ENCODE results near the gene SLC16A11. TPM values are rescaled to one million over a fixed set of nuclear protein-coding genes. Genes with fewer than 3 reads are reported as not detected.

Gene SLC16A11
- total RNA-seq, 1 donor from 2014 or later = 3.9 TPM

- H3K4me1 Mint-ChIP-seq (ENCODE audit: unreplicated experiment) = no peaks in the 10 kb centered on the region
- no peak for DNase-seq (ENCODE audit: extremely low spot score, unreplicated experiment)
- H3K4me3 Mint-ChIP-seq = no peak overlapping the region
- no peaks in the 10 kb centered on the region for H3K9me3 Mint-ChIP-seq
- H3K27ac Mint-ChIP-seq = no peak overlapping the region
- no peak for TF ChIP-seq CTCF (conservative IDR thresholded peaks at IDR 0.05)
- H3K27me3 Mint-ChIP-seq = peaks cover 13% of the 10 kb centered on the region
- no peaks in the 10 kb centered on the region for H3K36me3 Mint-ChIP-seq
Measured at GRCh38 chr17:7080456-7081041, 36.7 kb upstream of the SLC16A11 start.

- Mint-ChIP-seq H3K4me1 (ENCODE audit: unreplicated experiment) (no peaks in the 10 kb centered on the region), H3K9me3 (no peaks in the 10 kb centered on the region), H3K27me3 (peaks cover 13% of the 10 kb centered on the region), H3K4me3 (no peak within 1 kb of the TSS), H3K27ac (no peak within 1 kb of the TSS), H3K36me3 (no peaks in the 10 kb centered on the region)
- TF ChIP-seq CTCF (conservative IDR thresholded peaks at IDR 0.05) = no peak
- DNase-seq (ENCODE audit: extremely low spot score, unreplicated experiment) = no peak
Measured at GRCh38 chr17:7079581-7080455, 35.9 kb upstream of the SLC16A11 start, which contains the start of gene CLEC10A. CLEC10A (minus strand) TSS chr17:7080251; CDS start chr17:7078812, 1,439 bp downstream.

- Mint-ChIP-seq H3K27ac (no peak overlapping the region), H3K9me3 (no peaks in the 10 kb centered on the region), H3K36me3 (no peaks in the 10 kb centered on the region), H3K27me3 (peaks cover 13% of the 10 kb centered on the region), H3K4me1 (ENCODE audit: unreplicated experiment) (no peaks in the 10 kb centered on the region), H3K4me3 (no peak overlapping the region)
- no peak for DNase-seq (ENCODE audit: extremely low spot score, unreplicated experiment)
- no peak for TF ChIP-seq CTCF (conservative IDR thresholded peaks at IDR 0.05)
Measured at GRCh38 chr17:7078711-7079110, 34.8 kb upstream of the SLC16A11 start.

GRCh38 chr17:7077911-7078546 is 34.1 kb upstream of the SLC16A11 start:
- H3K4me3 Mint-ChIP-seq = no peak overlapping the region
- H3K36me3 Mint-ChIP-seq = no peaks in the 10 kb centered on the region
- H3K4me1 Mint-ChIP-seq (ENCODE audit: unreplicated experiment) = no peaks in the 10 kb centered on the region
- H3K27ac Mint-ChIP-seq = no peak overlapping the region
- no peak for DNase-seq (ENCODE audit: extremely low spot score, unreplicated experiment)
- no peaks in the 10 kb centered on the region for H3K9me3 Mint-ChIP-seq
- peaks cover 13% of the 10 kb centered on the region for H3K27me3 Mint-ChIP-seq
- no peak for TF ChIP-seq CTCF (conservative IDR thresholded peaks at IDR 0.05)

- H3K27ac Mint-ChIP-seq = no peak overlapping the region
- H3K4me1 Mint-ChIP-seq (ENCODE audit: unreplicated experiment) = no peaks in the 10 kb centered on the region
- H3K4me3 Mint-ChIP-seq = no peak overlapping the region
- no peak for DNase-seq (ENCODE audit: extremely low spot score, unreplicated experiment)
- H3K9me3 Mint-ChIP-seq = no peaks in the 10 kb centered on the region
- TF ChIP-seq CTCF (conservative IDR thresholded peaks at IDR 0.05) = no peak
- no peaks in the 10 kb centered on the region for H3K36me3 Mint-ChIP-seq
- H3K27me3 Mint-ChIP-seq = peaks cover 24% of the 10 kb centered on the region
Measured at GRCh38 chr17:7074931-7075330, 31.0 kb upstream of the SLC16A11 start.

Data from type B pancreatic cell (in vitro differentiated cells).